Testis (tissue), 2 donors: ENCODE data around the gene ARSD.

Source experiments
- POLR2A ChIP-seq: fragments of 450-650 bp; IDR thresholded peaks from one replicate; pipeline ENCODE4 v1.6.1; 2017; ENCODE audit warnings: antibody characterized with exemption, mild to moderate bottlenecking, moderate library complexity
- TF ChIP-seq, protein P1 (sequence below), 3 experiments: fragments of 450-650 bp in 2 of 3; fragments of 200-600 bp in 1 of 3; sonication (generic) in 1 of 3; IDR thresholded peaks; one replicate each; pipeline ENCODE4 v1.5.1; 2016 to 2019; ENCODE audit warnings: antibody characterized with exemption in 3 of 3, mild to moderate bottlenecking in 2 of 3, moderate library complexity in 1 of 3

DNA sequence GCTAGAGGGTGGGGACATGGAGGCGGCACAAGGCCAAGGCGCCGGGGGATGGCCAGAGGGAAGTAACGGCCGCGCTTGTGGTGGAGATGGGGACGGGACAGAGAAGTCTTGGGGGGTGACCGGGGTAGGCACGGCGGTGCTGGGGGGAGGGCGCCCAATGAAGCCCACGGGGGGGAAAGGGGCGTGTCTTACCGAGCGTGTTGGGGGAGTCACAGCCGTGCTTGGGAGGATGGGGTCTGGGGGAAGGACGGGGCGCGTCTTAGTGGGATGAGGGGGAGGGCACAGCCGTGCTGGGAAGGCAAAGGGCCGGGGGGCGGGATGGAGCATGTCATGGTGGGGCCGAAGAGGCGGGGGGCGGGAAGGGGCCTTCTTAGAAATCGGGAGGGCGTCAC lies 952 bp downstream of the ARSD start:
- TF ChIP-seq POLR2A: no peak
- TF ChIP-seq, protein P1, sequence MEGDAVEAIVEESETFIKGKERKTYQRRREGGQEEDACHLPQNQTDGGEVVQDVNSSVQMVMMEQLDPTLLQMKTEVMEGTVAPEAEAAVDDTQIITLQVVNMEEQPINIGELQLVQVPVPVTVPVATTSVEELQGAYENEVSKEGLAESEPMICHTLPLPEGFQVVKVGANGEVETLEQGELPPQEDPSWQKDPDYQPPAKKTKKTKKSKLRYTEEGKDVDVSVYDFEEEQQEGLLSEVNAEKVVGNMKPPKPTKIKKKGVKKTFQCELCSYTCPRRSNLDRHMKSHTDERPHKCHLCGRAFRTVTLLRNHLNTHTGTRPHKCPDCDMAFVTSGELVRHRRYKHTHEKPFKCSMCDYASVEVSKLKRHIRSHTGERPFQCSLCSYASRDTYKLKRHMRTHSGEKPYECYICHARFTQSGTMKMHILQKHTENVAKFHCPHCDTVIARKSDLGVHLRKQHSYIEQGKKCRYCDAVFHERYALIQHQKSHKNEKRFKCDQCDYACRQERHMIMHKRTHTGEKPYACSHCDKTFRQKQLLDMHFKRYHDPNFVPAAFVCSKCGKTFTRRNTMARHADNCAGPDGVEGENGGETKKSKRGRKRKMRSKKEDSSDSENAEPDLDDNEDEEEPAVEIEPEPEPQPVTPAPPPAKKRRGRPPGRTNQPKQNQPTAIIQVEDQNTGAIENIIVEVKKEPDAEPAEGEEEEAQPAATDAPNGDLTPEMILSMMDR (IDR thresholded peaks at IDR 0.05): no peak
